ENCODE results near the gene TMEM259. TPM values are rescaled to one million over a fixed set of nuclear protein-coding genes. Genes with fewer than 3 reads are reported as not detected.

Gene TMEM259
- total and polyA plus RNA-seq, 2 of the 13 experiments (the other 11 are each of a cell fraction or from before 2014, with no cell fraction given) = 64.7 to 164 TPM

GRCh38 chr19:1027650-1028061, 6.7 kb upstream of the TMEM259 start (continued):
- TF ChIP-seq ARID3A (IDR thresholded peaks at IDR 0.05; ENCODE audit: low read depth, low read length) (no peak), KMT2B (CRISPR knock-in tag; IDR thresholded peaks at IDR 0.05) (no peak), ZNF331 (CRISPR knock-in tag; IDR thresholded peaks at IDR 0.05) (no peak), JARID2 (CRISPR knock-in tag; IDR thresholded peaks at IDR 0.05; ENCODE audit: insufficient replicate concordance) (no peak), ZFAT (CRISPR knock-in tag; conservative IDR thresholded peaks at IDR 0.05) (no peak)

- 10% methylated on average over 3 of the region's 36 CpGs for WGBS (ENCODE audit: low lambda C conversion rate)
- Histone ChIP-seq H2AFZ (ENCODE audit: low read length) (no peak overlapping the region), H4K20me1 (ENCODE audit: insufficient read depth, low read length) (0 out of 2 replicates have a peak, but pooled peaks cover 2% of the 10 kb centered on the region), H3K36me3 (replicated peaks in 1 of 2; ENCODE audit: control insufficient read depth in 1 of 2, insufficient read depth in 2 of 2, low read length in 2 of 2) (peaks cover 6 to 10% of the 10 kb centered on the region in 2 experiments; a peak in 4 of 5 replicates), H3K4me3 (replicated peaks in 1 of 3; ENCODE audit: insufficient read depth in 1 of 3, low read depth in 2 of 3, low read length in 3 of 3) (peak overlapping the region; percentile 66 to 93 (median 82)), H3K27ac (ENCODE audit: extremely low read length, insufficient read depth, low read length) (peak overlapping the region; percentile 78), H3K4me1 (ENCODE audit: insufficient read depth, low read length) (peaks cover 18% of the 10 kb centered on the region), H3K9ac (ENCODE audit: insufficient read depth, low read depth, low read length) (peak overlapping the region; percentile 89), H3K27me3 (ENCODE audit: control insufficient read depth in 1 of 2, insufficient read depth in 2 of 2, low read length in 2 of 2) (no peaks in the 10 kb centered on the region; a peak in 1 of 5 replicates), H3K9me3 (ENCODE audit: low read length) (no peaks in the 10 kb centered on the region), H3K4me2 (ENCODE audit: low read depth, low read length) (peak overlapping the region; percentile 97), H3K79me2 (ENCODE audit: insufficient read depth, low read length) (peaks cover 27% of the 10 kb centered on the region)
- in situ Hi-C loops (cut with HindIII; ENCODE audit: extremely low pct_ligation_motif_present, low pct_unique_long_range_greater_than_20kb) = no loop called here
- intact Hi-C loops (cut with micrococcal nuclease; ENCODE audit: unreplicated experiment) = no loop called here
- ChIA-PET CTCF (ENCODE audit: low intra/inter-chr PET ratio, low total read pairs) (no interaction called here), POLR2A (interaction anchor here (0.9 to 6.7 kb wide), 16 partner anchors 11 to 347 kb away, joined by 3 to 71 read pairs (median 4); partner anchors contain the start of genes ABCA7, ARHGAP45, CIRBP and GPX4)
- ATAC-seq = no peak
- FAIRE-seq = no peak
- TSS peak; percentile 91 for BruUV-seq (replicated peaks)
- no peak for DNase-seq (ENCODE audit: low spot score)
- TF ChIP-seq KMT2A (CRISPR knock-in tag; IDR thresholded peaks at IDR 0.05) = no peak
- peak; percentile 6; the same call in 1 of the 2 replicates for TF ChIP-seq MYPOP (CRISPR knock-in tag; IDR thresholded peaks at IDR 0.05)
- TF ChIP-seq ZNF354B (CRISPR knock-in tag; IDR thresholded peaks at IDR 0.05) = peak; percentile 64; the same call in 1 of the 2 replicates
- TF ChIP-seq CAMTA2 (CRISPR knock-in tag; IDR thresholded peaks at IDR 0.05; ENCODE audit: borderline replicate concordance) = 0 out of 2 replicates have a peak, but pooled peaks have one; percentile 41
- peak; percentile 17 for TF ChIP-seq RBM39 (IDR thresholded peaks at IDR 0.05; ENCODE audit: low read depth, low read length, poor library complexity, severe bottlenecking)
- TF ChIP-seq ZSCAN31 (CRISPR knock-in tag; IDR thresholded peaks at IDR 0.05; ENCODE audit: low read depth) = 0 out of 2 replicates have a peak, but pooled peaks have one; percentile 18
- 0 out of 2 replicates have a peak, but pooled peaks have one; percentile 5 for TF ChIP-seq ATF3 (CRISPR knock-in tag; IDR thresholded peaks at IDR 0.05)
- TF ChIP-seq ZFP82 (CRISPR knock-in tag; IDR thresholded peaks at IDR 0.05; ENCODE audit: borderline replicate concordance) = 0 out of 2 replicates have a peak, but pooled peaks have one; percentile 60
- TF ChIP-seq E2F1 (CRISPR knock-in tag; IDR thresholded peaks at IDR 0.05) = 0 out of 2 replicates have a peak, but pooled peaks have one; percentile 32
- no peak for TF ChIP-seq PHF20 (CRISPR knock-in tag; IDR thresholded peaks at IDR 0.05)
- TF ChIP-seq ISL2 (CRISPR knock-in tag; IDR thresholded peaks at IDR 0.05) = peak; percentile 40; the same call in 1 of the 2 replicates
- no peak for TF ChIP-seq ZNF430 (CRISPR knock-in tag; IDR thresholded peaks at IDR 0.05)
Measured at GRCh38 chr19:1026783-1027649, 6.1 kb upstream of the TMEM259 start.

Measured in HepG2 (cell line).